Inflammatory macrophage treated with lipopolysaccharide for 1 hour (primary cell): Measurements from ENCODE around the gene SUPT3H.
"Not testable (repeated sequence)": the region's sequence is repeated elsewhere in the genome, so short reads cannot be mapped to it uniquely, and the experiment has no call there.

Experiments
- DNase-seq, 2 donors: peaks; one replicate each; pipeline ENCODE4 v3.0.0-alpha.2; 2020 to 2022

SUPT3H gene

DNA sequence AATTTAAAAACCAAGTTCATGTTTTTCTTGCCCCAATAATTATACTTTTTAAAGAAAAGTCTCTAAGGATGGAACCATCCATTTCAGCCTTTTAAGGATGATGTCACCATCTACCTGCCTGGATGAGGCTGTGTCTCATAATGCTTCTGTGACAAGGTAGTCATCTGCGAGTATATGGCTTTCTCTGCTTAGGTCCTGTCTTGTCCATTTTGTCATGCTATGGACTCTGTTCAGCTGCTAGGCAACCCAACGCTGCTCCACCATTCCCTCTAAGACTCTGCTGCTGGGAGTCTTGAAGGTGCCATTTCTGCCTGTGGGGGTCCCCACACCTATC lies 509.4 kb downstream of the SUPT3H start:
- DNase-seq = no peak

DNA sequence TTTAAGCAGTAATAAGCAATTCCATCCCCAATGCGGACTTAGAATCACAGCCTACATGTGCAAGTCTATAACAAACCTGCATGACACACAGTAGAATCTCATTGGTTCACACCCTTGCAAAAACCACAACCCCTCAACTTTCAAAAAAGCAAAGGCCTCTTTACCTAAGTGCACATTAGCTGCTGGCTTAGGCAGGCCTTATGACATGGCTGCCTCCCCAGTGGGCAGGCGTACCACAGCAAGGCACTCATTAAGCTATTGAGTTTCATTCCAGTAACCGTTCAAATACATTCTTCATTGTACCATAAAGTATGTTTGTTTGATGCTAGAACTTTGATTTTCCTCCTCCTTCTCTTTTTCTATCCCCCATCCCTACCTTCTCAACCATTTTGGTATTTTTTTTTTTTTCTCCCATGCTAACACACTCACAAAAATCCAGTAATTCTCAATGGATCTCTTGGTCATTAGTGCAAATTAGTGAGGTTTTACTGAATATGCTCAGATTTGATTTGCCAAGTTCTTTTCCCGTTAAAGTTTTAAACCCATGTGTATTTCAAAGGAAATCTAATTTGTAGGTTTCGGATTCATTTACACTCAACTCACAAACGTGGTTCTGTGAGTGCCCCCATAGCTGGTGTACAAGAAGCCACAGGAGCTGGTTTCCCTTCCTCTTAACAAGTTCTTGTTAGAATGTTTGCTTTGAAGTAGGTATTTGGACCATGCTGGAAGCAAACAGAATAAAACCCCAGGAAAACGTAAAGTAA lies 510.0 kb downstream of the SUPT3H start:
- no peak for DNase-seq

GRCh38 chr6:44865184-44865583 lies 512.5 kb downstream of the SUPT3H start:
- DNase-seq = not testable (repeated sequence)

DNA sequence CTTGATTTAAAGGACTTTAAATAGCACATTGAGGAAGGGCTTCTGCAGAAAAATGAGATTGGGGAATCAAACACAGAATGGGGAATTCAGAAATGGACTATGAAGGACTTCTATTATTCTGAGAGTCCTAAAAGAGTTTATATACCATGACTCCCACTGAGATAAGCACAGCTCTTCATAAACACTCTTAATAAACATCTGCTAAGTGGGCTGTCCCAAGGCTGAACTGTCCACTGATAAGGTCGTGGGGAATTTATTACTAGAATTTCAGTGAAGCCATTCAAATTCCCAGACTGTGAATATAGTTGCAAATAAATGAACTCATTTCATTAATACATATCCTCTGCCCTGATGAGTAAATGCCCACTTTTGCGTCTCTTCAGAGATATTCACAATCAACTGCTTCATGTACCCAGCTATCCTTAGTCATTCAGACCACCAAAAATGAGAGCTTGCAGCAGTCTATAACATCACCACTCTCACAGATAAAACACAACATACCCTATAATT lies 517.8 kb downstream of the SUPT3H start:
- no peak for DNase-seq

- DNase-seq = no peak
Measured at GRCh38 chr6:44858998-44859397, 518.7 kb downstream of the SUPT3H start.

DNA sequence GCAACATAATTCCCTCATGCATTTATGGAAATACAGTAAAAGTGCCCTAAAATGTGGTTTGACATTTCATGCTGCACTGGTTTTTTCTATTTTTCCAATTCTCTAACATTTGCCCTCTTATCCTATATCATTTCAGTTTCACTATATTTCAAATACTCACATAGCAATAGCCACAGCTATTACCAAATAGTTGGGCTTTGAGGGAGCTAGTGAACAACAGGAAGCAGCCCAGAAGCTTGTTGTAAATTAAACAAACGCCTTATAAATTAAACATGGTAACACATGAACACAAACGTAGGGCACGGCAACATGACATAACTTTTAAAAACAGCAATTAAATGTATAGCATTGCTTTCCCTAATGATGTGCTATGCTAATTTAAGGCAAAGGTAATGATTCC lies 521.3 kb downstream of the SUPT3H start:
- no peak for DNase-seq

DNA sequence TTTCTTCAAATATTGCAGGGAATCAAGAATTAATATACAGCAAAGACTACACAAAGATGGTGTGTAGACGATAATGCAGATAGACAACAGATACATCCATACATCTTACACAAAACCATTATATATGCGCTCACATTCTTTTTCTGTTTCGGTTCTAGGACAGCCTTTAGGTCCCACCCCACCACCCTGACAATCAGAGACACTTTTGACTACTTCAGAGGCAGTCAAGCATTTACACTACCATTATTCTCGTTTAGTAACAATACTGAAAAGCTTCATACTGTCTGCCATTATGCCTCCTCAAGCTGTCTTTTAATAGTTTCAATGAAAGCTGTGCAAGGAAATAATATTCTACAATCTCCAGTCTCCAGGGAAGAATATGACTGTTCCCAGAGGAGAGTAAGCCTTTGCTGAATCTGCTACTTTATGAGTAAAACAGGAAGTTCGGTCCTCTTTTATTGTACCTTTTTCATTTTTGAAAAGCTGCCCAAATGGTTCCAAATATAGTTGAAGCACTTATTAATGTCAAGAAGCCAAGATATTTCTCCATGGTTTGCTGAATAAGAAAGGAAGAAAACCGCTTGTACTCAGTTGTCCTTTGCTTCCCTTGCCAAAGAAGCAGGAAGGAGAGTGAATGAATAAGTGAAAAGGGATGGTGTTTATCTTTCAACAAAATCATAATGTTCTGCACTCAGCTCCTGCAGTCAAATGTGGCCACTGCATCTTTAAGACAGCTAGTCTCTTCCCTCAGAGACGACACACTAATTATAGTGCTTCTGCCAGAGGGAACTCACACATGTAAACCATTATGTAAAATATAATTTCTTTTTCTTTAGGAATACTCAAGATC lies 521.9 kb downstream of the SUPT3H start:
- DNase-seq = no peak

DNA sequence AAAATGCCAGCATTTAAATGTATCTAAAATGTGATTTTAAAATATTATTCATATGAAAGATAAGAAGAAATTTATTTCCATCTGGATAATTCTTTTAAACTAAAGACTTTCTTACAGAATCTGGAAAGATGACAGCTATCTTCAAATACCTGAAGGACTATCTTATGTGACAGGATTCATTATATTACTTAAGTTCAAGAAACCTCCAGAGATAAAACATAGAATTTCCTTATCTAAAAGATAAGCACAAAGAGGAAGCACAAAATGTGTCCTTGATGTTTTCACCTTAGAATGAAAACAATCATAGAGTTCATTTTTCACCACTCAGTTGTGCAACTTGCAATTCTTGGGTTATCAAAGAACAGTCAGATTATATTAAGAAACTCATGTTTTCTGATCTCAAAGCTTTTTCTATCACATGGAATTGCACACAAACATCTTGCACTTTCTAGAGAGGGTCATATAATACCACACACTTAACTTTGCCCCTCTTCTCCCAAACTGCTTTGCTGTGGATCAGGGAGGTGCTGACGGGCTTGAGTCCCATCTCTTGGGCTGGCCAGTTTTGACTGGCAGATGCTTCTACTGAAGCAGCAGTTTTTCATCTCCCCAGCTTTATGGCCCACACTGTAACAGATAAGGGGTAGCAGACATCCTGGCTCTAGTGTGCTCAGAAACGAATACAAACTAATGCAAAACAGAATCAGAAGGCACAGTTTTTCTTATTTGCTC lies 522.9 kb downstream of the SUPT3H start:
- no peak for DNase-seq

DNA sequence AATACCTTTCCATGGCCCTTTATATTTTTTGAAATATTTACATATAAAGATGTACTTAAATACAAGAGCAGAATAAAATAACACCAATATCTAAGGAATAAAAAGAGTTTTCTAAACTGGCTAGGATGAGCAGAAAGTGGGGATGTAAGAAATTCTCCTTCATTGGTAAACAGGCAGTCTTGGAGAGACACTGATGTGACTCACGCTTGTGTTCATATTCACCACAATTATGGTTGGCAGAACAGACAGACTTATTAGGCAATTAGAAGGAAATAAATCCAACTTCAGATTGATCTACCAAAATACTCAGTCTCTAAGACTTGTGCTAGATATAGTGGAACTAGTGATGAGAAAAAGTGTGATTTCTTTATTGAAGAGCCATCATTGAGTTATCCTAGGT lies 526.6 kb downstream of the SUPT3H start:
- DNase-seq = no peak

GRCh38 chr6:44850312-44850711 lies 527.4 kb downstream of the SUPT3H start:
- DNase-seq = no peak

DNA sequence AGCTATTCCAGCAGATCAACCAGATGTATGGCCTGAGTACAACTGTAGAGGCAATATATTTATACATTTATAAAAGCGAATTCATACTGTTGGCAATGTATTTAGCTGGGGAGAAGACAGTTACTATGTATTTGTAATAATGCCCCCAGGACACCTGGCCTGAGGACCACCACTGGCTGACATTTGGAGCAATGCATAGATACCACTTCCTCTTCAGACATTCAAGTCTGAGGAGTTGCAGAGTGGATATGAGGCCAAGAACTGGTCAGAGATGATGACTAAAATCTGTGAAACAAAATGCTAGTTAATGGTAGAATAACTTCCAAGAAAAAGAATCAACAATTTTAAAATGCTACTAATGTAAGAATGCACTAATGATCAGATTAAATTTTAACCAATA lies 527.9 kb downstream of the SUPT3H start:
- DNase-seq = no peak

- no peak for DNase-seq
Measured at GRCh38 chr6:44843734-44844133, 534.0 kb downstream of the SUPT3H start.

- DNase-seq = no peak
Measured at GRCh38 chr6:44842616-44843015, 535.1 kb downstream of the SUPT3H start.

- DNase-seq = no peak
Measured at GRCh38 chr6:44841829-44842228, 535.9 kb downstream of the SUPT3H start.

DNA sequence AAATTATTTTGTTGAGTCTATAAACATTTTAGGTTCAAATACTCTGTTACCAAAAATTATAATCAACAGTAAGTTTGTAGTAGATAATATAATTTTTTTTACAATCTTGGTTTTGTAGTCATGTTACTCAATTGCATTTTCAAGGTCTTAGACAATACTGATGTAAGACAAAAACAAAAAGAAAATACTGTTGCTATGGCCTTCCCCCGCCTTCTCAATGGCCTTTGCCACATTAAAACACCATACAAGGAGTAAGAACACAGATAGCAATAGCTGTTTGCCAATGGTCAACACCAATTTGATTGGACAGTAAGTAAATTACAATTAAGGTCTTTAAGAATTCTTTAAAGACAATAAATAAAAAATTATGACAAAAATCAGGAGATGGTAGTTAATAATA lies 540.0 kb downstream of the SUPT3H start:
- peak in 1 of 2 donors; percentile 19 for DNase-seq

GRCh38 chr6:44837255-44837654 lies 540.5 kb downstream of the SUPT3H start:
- peak; percentile 14 to 20 for DNase-seq

GRCh38 chr6:44833248-44833647 lies 544.5 kb downstream of the SUPT3H start:
- no peak for DNase-seq

GRCh38 chr6:44831002-44831610 lies 546.6 kb downstream of the SUPT3H start:
- DNase-seq = no peak

DNA sequence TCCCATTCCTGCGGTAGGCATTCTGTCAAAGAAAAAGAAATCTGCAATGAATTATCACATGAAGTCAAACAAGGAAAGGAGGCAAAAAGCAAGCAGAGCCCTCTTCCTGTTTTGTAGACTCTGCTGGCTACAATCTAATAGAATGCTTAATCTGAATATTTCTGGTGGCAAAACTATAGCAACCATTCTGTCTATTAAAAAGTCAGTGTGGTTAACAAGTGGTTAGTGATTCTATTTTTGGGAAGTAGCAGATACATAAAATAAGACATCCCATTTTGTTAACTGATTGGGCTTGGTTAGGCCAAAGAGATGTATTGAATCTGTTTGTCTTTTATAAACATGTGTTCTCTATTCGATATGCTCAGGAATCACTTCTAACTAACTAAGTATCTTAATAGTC lies 547.9 kb downstream of the SUPT3H start:
- no peak for DNase-seq

DNA sequence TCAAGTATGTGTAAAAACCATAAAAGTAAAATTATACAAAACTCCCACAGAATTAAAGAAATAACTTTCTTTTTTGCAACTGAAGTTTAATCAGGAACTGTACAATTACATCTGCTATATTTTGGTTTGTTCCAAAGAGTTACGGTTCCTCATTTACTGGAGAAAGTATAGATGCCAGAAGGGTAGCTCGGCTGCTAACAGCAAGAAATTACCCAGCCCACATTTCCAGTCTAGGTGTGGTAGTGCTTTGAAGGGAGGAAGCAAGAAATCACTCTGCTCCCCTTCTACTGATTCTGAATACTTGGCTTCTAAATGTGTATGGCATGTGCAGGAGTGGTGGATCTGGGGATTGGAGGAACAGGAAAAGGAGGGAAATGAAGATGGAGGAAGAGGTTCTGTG lies 549.0 kb downstream of the SUPT3H start:
- DNase-seq = peak; percentile 11 to 37

DNA sequence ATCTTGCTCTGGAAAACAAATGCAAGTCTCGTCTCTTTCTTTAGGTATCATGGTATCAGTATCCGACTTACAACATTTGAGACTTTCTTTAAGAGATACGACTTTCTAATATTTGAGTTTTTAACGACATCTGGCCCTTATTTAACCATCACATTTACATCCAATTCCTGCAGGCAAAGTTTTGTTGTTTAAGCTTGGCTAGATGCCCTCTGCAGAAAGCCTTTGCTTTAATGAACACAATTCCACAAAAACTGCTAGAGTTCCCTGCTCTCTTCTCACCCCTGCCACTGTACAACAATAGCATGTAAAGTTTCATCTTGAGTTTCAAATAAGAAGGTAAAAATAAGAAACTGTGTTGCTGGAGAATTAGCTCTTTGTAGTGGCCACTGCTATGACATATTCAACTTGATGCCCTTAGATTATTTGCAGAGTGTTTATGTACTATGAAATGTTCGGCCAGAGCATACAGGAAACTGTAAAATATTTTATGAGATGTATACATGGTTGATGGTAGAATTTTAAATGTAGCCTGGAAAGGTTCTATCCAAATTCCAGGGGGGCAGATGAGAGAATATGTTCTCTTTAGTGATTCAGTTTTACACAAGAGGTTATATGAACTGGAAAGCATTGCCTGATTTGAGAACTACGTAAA lies 551.6 kb downstream of the SUPT3H start:
- no peak for DNase-seq

- DNase-seq = no peak
Measured at GRCh38 chr6:44825273-44825672, 552.5 kb downstream of the SUPT3H start.
